ENCODE results near the gene COA1.

COA1 gene

DNA sequence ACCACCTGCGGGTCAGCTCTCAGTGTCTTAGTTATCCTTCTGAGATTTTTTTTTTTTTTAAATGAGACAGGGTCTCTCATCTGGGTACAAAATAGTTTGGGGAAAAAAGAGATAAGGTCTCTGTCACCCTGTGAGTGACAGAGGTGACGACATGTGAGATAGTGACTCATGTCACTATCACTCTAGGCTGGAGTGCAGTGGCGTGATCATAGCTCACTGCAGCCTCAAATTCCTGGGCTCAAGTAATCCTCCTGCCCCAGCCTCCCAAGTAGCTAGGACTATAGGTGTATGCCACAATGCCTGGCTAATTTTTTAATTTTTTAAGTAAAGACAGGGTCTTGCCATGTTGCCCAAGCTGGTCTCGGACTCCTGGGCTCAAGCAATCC is 39.6 kb upstream of the COA1 start:
- H3K4me3 ChIP-seq (ENCODE audit: low read length), result no peak overlapping the region
- no peak for DNase-seq (ENCODE audit: low read depth)
- TF ChIP-seq, protein P1, sequence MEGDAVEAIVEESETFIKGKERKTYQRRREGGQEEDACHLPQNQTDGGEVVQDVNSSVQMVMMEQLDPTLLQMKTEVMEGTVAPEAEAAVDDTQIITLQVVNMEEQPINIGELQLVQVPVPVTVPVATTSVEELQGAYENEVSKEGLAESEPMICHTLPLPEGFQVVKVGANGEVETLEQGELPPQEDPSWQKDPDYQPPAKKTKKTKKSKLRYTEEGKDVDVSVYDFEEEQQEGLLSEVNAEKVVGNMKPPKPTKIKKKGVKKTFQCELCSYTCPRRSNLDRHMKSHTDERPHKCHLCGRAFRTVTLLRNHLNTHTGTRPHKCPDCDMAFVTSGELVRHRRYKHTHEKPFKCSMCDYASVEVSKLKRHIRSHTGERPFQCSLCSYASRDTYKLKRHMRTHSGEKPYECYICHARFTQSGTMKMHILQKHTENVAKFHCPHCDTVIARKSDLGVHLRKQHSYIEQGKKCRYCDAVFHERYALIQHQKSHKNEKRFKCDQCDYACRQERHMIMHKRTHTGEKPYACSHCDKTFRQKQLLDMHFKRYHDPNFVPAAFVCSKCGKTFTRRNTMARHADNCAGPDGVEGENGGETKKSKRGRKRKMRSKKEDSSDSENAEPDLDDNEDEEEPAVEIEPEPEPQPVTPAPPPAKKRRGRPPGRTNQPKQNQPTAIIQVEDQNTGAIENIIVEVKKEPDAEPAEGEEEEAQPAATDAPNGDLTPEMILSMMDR (conservative IDR thresholded peaks at IDR 0.05; ENCODE audit: low read depth, low read length), result no peak

DNA sequence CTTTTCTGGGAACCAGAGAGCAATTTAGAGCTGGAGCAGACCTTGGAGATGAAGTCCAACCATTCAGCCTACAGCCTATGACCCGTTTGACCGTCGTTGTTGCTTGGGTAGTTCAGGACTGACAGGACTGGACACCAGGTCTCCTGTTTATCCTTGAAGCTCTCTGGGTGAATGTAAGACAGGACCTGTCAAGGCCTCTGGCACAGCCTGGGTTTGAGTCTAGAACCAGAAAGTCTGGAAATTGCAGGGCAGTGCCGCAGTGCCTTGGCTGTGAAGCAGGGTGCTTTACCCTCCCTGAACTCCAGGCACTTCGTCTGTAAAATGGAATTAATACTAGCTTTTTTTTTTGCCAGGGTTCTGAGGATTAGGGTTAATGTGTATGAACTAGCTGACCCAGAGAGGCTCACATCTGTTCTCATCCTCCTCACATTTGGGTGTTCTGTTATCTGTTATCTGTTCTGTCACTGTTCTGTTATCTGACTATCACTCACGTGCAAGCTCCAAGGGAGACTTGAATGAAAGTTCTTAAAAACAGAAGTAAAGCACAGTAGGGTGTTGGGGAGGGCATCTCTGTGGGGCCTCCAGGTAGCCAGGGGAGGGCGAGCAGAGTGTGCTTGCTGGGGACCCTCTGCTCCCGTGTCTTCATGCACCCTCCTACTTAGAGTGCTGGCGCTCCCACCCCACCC is 39.0 kb upstream of the COA1 start:
- TF ChIP-seq, protein P1 (conservative IDR thresholded peaks at IDR 0.05; ENCODE audit: low read depth, low read length), result no peak
- DNase-seq (ENCODE audit: low read depth), result no peak
- H3K4me3 ChIP-seq (ENCODE audit: low read length), result no peak overlapping the region

- no peak overlapping the region for H3K4me3 ChIP-seq (ENCODE audit: low read length)
- TF ChIP-seq, protein P1 (conservative IDR thresholded peaks at IDR 0.05; ENCODE audit: low read depth, low read length), result no peak
- DNase-seq (ENCODE audit: low read depth), result no peak
These were observed 38.0 kb upstream of the COA1 start for GRCh38 chr7:43767311-43767710.

- TF ChIP-seq, protein P1 (conservative IDR thresholded peaks at IDR 0.05; ENCODE audit: low read depth, low read length), result no peak
- no peak for DNase-seq (ENCODE audit: low read depth)
- no peak overlapping the region for H3K4me3 ChIP-seq (ENCODE audit: low read length)
These were observed 37.2 kb upstream of the COA1 start for GRCh38 chr7:43766564-43766963.

DNA sequence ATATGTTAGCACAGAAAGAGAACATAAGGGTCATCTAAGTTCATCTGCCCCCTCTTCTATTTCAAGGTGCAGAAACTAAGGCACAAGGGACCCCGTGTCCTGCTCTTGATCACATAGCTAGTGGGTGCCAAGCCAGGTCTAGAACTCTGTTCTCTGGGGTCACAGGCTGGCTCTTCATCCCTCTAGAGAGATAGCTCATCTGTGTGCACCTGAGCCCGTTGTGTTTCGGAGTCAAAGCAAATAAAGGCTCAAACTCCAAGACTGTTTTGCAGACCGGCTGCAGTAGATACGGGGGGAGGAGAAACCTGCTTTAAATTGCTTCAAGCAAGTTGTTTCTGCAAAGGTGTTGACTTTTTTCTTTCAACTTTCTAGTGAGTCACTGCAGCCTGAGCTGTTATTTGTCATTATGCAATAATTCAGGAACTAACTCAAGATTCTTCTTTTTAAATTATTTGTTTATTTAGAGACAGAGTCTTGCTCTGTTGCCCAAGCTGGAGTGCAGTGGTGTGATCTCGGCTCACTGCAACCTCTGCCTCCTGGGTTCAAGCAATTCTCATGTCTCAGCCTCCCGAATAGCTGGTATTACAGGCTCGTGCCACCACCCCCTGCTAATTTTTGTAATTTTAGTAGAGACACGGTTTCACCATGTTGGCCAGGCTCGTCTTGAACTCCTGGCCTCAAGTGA is 35.6 kb upstream of the COA1 start:
- H3K4me3 ChIP-seq (ENCODE audit: low read length), result no peak overlapping the region
- no peak for DNase-seq (ENCODE audit: low read depth)
- TF ChIP-seq, protein P1 (conservative IDR thresholded peaks at IDR 0.05; ENCODE audit: low read depth, low read length), result no peak

GRCh38 chr7:43764039-43764761 is 34.9 kb upstream of the COA1 start:
- TF ChIP-seq, protein P1 (conservative IDR thresholded peaks at IDR 0.05; ENCODE audit: low read depth, low read length), result no peak
- no peak for DNase-seq (ENCODE audit: low read depth)
- H3K4me3 ChIP-seq (ENCODE audit: low read length), result no peak overlapping the region

Data from retinal pigment epithelial cell (primary cell).